GM21360 (cell line): ENCODE results near the gene MZF1.
A peak's percentile ranks its signal among the peaks of the same experiment; 100 is the strongest.

Experiments used
- ATAC-seq: cut with Tn5 transposase; IDR thresholded peaks from one replicate; pipeline ENCODE4 v1.9.1; 2021; ENCODE audit warnings: mild to moderate bottlenecking, moderate library complexity; ENCODE audit not compliant: unreplicated experiment

The MZF1 gene

DNA sequence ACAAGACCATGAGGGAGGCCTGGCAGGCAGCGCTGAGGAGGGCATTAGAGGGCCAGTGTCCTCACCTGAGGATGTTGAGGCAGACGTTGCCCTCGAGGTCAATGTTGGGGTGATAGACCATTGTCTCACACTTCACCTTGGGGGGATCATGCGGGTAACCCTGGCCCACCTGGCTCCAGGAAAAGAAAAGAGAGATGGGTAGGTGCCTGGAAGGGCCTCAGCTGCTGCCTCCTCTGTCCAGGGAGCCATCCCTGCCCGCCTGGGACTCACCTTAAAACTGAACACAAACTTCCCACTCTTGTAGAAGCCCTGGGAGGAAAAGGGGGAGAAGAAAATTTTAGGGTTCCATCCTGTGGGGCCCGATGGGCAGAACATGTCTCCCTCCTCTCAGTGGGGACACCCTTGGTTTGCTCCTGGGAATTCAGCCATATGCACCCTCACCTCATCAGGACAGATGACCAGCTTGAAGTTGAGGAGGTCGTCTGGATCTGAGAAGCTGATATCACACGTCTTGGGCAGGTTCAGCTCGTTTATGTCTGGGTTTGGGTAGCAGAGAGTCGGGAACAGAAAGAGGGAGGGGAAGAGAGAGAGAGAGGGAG lies 16.4 kb downstream of the MZF1 start:
- ATAC-seq: no peak

DNA sequence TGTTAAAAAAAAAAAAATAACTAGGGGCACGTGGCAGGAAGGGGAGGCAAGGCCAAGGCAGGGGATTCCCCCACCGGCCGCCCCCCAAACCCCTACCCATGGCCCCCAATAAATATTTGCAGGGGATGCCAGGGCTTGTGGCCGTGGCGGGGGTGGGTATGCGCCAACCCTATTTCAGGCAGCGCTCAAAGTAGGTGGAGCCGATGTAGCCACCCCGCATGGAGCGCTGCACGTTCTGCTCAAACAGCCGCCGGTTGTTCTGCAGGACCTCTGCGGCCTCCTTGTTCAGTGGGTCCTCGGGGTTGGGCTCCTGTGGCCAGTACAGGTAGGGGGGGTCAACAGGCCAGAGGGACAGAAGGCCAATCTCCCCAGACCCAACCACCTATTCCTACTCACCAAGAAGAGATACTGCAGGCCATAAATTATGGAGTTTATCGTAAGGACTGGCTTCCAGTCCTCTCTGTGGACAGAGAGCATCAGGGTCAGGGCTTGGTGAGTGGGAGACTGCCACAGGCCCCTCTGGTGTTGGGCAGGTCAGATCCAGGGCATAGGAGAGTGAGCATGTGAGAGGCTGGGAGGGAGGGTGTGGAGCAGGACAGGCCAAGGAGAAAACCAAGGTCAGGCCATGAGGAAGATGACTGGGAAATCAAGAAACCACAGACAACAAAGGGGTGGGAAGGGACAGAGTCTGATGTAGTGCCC lies 17.1 kb downstream of the MZF1 start:
- ATAC-seq: no peak

DNA sequence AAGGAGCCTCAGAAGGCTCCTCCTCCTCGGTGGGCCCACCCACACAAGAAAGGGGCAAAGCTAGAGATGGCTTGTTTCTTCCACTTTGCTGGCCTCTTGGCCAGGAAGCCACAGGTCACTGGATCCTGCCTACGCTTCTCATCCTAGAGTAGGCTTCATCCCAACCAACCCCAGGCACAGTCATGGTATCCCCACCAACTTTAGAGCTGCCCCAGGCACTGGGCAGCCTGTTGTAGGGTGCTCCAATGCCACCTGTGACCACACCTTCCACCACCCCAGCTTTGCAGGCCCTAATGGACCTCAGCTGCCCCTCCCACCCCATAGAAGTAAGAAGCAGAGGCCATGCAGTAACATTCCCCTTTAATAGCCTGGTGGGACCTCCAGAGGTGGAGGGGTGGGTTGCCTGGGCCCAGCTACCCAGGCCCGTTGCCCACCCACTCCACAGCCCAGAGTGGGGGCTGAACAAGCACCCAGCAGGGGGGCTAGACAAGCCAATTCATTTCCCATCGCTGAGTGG lies 17.7 kb downstream of the MZF1 start:
- no peak for ATAC-seq

DNA sequence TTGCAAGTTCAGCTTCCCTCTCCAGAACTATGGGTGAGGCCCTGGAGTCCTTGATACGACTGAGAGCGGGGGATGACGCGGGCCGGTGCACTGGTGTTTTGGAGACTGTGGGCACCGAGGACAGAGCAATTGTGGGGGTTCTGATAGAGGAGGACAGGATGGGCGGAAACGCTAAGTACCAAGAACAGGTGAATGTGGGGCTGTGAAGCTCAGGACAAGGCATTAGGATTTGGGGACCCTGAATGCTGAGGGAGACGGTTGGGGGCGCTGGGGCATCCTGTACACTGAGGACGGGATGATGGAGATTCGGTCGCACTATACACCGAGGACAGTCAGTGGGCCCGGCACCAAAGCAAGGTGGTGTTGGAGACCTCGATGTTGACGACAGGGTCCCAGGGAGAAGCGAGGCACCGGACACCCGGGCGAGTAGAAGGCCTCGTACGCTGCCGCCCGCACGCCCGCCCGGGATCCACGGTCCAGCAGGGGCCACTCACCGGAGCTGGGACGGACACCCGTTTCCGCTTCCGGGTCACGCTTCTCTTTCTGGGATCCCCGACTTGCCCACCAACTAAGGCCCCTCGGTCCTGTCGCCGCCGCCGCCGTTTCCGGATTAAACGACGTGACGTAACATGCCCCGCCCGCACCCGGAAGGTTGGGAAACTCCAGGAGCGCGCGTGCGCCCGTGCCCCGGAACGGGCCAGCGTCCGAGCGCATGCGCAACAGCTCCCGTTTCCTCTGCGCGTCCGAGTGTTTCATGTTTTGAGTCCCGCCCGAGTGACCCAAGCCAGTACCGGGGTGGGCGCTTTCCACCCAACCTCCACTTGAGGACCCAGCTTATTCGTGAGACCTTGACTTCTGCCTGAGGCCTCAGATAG lies 18.4 kb downstream of the MZF1 start, which contains the start of gene CHMP2A:
Gene CHMP2A (minus strand): TSS at position 612 of the 875 bp plus-strand sequence. CDS start 893 bp downstream, outside the sequence.
- ATAC-seq: peak; percentile 28

DNA sequence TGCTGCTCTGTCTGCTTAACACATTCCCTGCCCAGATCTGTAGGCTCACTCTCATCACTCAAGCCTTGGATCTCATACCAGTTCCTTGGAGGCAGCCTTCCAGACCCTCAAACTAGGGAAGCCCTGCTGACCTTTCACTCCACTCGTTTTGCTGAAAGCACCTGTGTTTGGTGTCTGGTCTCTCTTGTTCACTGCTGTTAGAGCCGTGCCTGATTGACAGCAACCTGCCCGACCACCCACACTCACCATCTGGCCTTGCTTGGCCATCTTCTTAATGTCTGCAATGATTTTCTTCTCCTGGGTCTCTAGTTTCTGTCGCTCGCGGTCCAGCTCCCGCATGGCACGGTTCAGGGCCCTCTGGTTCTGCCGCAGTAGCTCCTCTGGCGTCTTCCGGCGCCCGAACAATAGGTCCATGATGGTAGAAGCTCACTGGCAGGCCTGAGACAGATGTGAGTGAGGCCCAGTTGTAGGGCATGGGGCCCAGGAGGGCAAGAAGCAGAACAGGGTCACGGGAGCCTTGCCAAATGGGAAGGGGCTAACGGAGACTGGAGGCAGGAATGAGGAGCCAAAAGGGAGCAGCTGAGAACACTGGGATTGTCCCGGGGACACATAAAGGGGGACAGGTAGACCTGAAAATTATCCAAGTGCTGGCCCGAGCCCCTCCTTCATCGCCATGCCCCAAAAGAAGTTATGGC lies 19.2 kb downstream of the MZF1 start:
- ATAC-seq: no peak

DNA sequence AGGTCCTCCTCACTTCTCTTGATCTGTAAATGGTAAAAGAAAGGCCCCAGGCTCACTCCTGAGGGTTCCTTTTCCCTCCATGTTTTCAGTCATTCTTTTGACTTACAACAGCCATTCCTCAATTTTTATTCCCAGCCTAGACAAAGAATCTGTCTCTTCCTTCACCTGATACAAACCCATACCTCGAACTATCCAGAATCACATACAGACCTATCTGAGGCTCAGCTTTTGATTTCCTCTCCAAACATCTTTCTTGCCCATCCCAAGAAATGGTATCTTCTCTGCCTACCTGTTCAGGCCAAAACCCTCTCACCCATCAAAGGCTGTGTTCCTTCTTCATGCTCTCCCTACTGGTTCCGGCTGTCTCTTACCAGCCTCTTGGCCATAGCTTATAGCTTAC lies 20.5 kb downstream of the MZF1 start:
- no peak for ATAC-seq

DNA sequence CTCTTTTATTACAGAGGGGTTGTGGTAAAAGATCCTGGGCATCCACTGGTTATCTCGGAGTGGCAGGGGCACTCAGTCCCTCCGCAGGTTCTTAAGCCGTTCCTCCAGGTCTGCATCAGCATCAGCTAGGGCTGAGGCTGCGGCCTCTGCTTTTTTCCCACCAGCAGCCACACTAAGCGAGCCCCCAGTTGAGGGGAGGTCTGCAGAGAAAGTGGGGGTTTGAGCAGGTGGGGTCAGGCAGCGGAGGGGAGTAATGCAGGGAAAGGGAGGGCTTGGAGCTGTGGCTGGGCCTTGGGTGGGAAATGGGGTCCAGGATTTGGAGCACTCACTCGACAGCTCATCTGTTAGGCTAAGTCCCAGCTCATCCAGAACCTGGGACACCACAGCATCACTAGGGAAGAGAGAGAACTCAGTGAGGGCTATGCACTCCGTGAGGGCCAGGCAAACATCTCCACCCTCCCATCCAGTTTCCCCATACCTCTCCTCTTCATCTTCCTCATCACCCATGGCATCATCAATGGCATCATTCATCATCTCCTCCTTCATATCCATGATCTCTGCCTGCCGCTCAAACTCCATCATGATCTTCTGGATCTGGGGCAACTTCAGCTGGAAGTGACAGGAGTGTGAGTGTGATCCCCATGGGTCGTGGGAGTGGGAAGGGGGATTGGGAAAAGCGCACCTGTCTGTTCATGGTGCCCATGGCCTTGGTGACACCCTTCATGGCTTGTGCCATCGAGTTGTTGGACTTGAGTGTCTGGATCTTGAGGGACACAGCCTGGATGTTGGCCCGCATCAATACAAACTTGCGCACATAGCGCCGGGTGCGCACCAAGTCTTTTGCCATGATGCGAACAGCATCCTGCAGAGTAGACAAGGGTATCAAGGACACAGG lies 21.3 kb downstream of the MZF1 start:
- no peak for ATAC-seq

DNA sequence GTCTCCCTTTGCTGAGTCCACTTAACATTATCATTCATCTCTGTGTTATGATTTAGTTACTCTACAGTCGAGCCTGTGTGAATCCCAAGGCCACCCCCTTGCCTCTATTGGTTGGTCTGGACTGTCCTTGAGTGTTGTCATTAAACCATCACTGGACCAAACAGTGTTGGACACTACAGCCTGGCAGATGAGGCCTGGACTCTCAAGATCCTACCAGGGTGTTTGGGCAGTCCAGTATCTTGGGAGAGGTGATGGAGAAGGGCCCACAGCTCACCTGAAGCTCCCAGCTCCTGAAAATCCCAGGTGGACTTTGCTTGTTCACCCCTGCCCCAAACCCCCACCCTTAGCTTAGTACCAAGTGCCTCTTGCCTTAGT lies 22.0 kb downstream of the MZF1 start:
- ATAC-seq: no peak

DNA sequence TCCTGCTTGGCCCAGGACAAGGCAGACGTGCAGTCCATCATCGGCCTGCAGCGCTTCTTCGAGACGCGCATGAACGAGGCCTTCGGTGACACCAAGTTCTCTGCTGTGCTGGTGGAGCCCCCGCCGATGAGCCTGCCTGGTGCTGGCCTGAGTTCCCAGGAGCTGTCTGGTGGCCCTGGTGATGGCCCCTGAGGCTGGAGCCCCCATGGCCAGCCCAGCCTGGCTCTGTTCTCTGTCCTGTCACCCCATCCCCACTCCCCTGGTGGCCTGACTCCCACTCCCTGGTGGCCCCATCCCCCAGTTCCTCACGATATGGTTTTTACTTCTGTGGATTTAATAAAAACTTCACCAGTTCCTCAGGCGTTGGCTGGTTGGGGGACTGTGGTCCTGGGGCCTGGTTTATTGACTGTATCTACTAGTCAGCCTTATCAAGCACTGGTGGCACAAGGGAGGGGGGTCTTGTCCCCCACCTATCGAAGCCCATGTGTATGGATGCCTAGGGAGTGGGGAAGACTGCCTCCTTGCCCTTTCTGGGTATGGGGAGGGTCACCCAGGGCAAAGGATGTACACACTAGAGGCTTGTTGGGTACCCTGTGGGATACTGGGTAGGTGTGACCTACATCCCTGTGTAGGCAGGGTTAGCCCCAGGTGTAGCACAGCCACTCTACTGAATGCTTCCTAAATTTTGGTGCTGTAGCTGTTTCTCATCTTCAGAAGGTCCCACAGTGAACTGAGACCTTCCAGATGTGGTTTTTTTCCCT lies 22.6 kb downstream of the MZF1 start:
- no peak for ATAC-seq

DNA sequence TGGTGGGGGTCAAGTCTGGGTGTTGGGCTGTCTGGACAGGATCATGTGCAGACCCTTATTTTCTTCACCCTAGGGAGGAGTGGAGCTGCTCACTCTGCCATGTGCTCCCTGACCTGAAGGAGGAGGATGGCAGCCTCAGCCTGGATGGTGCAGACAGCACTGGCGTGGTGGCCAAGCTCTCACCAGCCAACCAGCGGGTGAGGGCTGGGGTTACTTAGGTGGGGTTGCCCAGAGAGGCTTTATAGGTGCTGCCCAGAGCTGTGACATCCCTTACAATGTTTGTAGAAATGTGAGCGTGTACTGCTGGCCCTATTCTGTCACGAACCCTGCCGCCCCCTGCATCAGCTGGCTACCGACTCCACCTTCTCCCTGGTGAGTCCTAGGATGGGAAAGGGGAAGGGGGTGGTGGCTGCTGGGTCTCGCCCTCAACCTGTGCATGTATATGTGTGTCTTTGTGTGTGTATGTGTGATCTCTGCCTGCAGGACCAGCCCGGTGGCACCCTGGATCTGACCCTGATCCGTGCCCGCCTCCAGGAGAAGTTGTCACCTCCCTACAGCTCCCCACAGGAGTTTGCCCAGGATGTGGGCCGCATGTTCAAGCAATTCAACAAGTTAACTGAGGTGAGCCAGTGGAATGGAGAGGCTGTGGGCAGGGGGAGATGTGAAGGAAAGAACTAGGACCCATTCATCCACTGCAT lies 23.3 kb downstream of the MZF1 start:
- no peak for ATAC-seq

DNA sequence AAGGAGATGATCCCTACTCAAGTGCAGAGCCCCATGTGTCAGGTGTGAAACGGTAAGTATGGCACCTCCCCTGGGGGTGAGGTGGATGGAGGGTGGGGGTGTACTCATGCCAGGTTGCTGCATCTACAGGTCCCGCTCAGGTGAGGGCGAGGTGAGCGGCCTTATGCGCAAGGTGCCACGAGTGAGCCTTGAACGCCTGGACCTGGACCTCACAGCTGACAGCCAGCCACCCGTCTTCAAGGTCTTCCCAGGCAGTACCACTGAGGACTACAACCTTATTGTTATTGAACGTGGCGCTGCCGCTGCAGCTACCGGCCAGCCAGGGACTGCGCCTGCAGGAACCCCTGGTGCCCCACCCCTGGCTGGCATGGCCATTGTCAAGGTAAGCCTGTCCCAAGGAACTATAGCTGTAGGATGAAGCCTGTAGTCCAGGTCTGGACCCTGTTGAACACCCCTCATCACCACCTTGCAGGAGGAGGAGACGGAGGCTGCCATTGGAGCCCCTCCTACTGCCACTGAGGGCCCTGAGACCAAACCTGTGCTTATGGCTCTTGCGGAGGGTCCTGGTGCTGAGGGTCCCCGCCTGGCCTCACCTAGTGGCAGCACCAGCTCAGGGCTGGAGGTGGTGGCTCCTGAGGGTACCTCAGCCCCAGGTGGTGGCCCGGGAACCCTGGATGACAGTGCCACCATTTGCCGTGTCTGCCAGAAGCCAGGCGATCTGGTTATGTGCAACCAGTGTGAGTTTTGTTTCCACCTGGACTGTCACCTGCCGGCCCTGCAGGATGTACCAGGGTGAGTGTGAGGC lies 24.1 kb downstream of the MZF1 start:
- ATAC-seq: no peak

DNA sequence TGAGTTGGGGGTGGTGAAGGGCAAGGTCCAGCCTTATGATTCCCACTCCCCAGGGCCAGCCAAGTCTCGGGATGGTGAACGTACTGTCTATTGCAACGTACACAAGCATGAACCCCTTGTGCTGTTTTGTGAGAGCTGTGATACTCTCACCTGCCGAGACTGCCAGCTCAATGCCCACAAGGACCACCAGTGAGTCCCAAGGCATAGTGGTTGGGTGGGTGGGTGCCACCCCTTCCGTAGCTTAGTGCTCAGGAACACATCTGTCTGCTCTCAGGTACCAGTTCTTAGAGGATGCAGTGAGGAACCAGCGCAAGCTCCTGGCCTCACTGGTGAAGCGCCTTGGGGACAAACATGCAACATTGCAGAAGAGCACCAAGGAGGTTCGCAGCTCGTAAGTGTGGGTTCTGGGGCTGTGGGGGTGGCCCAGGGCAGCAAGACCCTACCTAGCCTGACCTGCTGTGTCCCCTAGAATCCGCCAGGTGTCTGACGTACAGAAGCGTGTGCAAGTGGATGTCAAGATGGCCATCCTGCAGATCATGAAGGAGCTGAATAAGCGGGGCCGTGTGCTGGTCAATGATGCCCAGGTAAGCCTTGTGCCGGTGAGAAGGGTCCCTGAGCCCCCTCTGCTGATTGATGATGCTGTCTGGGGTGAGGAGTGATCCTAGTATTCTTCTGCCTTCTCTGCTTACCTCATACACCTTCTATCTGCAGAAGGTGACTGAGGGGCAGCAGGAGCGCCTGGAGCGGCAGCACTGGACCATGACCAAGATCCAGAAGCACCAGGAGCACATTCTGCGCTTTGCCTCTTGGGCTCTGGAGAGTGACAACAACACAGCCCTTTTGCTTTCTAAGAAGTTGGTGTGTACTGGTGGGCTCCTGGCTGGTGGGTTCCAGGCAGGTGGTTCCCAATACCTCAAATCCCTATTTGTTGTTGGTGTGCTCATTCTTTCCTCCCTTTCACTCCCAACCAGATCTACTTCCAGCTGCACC lies 25.5 kb downstream of the MZF1 start:
- no peak for ATAC-seq

DNA sequence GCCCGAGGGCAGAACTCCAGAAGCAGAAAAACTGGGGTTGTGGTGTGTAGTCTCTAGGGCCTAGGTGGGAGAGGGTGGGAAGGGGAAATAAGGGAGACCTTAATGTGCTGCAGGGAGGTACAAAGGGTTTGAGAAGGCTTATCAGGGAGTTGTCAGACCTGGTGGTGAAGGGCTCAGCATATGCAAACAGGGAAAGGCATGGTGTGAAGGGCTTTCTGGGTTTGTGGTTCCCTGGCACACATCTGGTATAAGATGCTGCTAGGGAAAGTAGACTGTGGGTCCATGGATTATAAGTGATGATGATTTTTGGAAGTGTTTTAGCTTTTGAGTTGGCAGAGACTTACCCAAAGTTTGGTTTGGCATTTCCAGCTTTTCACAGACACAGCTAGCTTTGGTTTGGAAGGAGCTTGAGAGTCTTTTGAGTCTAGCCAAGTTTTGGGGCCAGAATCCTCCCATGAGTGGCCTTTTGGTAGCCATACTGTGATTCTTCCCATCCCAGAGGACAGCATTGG lies 27.1 kb downstream of the MZF1 start:
- ATAC-seq: no peak

DNA sequence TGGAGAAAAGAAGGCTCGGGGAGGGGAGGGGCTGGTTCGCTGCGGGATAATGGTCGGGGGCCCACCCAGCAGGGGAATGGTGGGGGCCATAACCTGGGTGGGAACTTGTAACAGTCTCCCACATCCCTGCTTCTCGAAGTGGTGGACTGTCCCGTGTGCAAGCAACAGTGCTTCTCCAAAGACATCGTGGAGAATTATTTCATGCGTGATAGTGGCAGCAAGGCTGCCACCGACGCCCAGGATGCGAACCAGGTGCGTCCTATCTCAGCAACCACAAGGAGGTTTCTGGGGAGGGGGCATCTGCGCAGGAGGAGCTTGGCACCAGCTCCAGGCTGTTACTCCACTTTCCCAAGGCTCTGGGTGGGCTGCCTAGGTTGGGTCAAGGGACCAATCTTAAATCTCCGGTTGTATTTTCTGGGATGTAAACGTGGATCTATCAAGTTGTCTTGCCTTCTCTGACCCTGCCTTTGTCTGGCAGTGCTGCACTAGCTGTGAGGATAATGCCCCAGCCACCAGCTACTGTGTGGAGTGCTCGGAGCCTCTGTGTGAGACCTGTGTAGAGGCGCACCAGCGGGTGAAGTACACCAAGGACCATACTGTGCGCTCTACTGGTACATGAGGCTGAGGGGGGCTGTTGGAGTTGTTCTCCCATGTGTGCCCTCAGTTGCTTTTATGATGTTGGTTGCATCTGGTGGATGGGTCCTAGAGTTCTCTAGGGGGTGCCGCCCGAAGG lies 27.7 kb downstream of the MZF1 start:
- no peak for ATAC-seq

DNA sequence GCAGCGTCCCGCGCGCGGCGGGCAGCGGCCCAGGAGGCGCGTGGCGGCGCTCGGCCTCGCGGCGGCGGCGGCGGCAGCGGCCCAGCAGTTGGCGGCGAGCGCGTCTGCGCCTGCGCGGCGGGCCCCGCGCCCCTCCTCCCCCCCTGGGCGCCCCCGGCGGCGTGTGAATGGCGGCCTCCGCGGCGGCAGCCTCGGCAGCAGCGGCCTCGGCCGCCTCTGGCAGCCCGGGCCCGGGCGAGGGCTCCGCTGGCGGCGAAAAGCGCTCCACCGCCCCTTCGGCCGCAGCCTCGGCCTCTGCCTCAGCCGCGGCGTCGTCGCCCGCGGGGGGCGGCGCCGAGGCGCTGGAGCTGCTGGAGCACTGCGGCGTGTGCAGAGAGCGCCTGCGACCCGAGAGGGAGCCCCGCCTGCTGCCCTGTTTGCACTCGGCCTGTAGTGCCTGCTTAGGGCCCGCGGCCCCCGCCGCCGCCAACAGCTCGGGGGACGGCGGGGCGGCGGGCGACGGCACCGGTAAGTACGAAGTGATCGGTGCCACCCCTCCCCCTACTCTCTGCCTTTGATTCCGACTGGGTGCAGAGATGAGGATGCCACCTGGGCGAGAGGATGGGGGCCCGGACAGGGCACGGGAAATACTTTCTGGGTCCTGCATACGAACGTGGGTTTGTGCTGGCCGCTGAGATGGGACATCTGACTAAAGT lies 28.4 kb downstream of the MZF1 start:
- peak; percentile 39 for ATAC-seq
